Mononuclear cell (primary cell): ENCODE data around the gene NRL. TPM values are rescaled to one million over a fixed set of nuclear protein-coding genes. Genes with fewer than 3 reads are reported as not detected.

Source experiments
- H3K27me3 ChIP-seq: 2 replicates; pipeline ENCODE4 v1.6.0; 2011; ENCODE audit warnings: low read length, control low read depth; ENCODE audit not compliant: insufficient read depth
- H3K4me1 ChIP-seq: 2 replicates; pipeline ENCODE4 v1.5.1; 2011; ENCODE audit warnings: mild to moderate bottlenecking, low read length, control low read depth; ENCODE audit not compliant: insufficient read depth
- H3K4me3 ChIP-seq: 2 replicates; pipeline ENCODE4 v1.5.1; 2011; ENCODE audit warnings: mild to moderate bottlenecking, low read length, moderate library complexity
- H3K9me3 ChIP-seq: 2 replicates; pipeline ENCODE4 v1.5.1; 2011; ENCODE audit warnings: low read depth, mild to moderate bottlenecking, control low read depth, low read length
- total RNA-seq: library from RNA; depleted of rRNA; stranded (reverse); fragments of >200 nt; gene quantifications from one replicate; pipeline ENCODE4 v1.2.3, GENCODE V29; 2012

Gene NRL
- total RNA-seq, 1 donor = 1.2 TPM

GRCh38 chr14:24136684-24137528, 22.2 kb upstream of the NRL start:
- H3K9me3 ChIP-seq = no peaks in the 10 kb centered on the region
- H3K4me3 ChIP-seq = peak overlapping the region; percentile 93
- H3K27me3 ChIP-seq = no peaks in the 10 kb centered on the region
- peaks cover 59% of the 10 kb centered on the region for H3K4me1 ChIP-seq

- Histone ChIP-seq H3K4me1 (peaks cover 61% of the 10 kb centered on the region), H3K9me3 (no peaks in the 10 kb centered on the region), H3K27me3 (no peaks in the 10 kb centered on the region), H3K4me3 (peak within 1 kb of the TSS; percentile 93)
Measured at GRCh38 chr14:24135834-24136683, 21.3 kb upstream of the NRL start, which contains the start of gene PSME1. Gene PSME1, plus strand, starts transcription at chr14:24136194. Its CDS starts 69 bp downstream, at chr14:24136263.

GRCh38 chr14:24135584-24135833, 20.8 kb upstream of the NRL start:
- Histone ChIP-seq H3K9me3 (no peaks in the 10 kb centered on the region), H3K27me3 (no peaks in the 10 kb centered on the region), H3K4me3 (peak overlapping the region; percentile 93), H3K4me1 (peaks cover 56% of the 10 kb centered on the region)

- no peaks in the 10 kb centered on the region for H3K27me3 ChIP-seq
- no peak overlapping the region for H3K4me3 ChIP-seq
- peaks cover 40% of the 10 kb centered on the region for H3K4me1 ChIP-seq
- no peaks in the 10 kb centered on the region for H3K9me3 ChIP-seq
Measured at GRCh38 chr14:24133735-24134134, 19.0 kb upstream of the NRL start.

GRCh38 chr14:24132976-24133375, 18.2 kb upstream of the NRL start:
- Histone ChIP-seq H3K4me3 (no peak overlapping the region), H3K4me1 (peaks cover 37% of the 10 kb centered on the region), H3K9me3 (no peaks in the 10 kb centered on the region), H3K27me3 (no peaks in the 10 kb centered on the region)

GRCh38 chr14:24132061-24132685, 17.4 kb upstream of the NRL start:
- Histone ChIP-seq H3K4me3 (no peak overlapping the region), H3K4me1 (peaks cover 29% of the 10 kb centered on the region), H3K9me3 (no peaks in the 10 kb centered on the region), H3K27me3 (no peaks in the 10 kb centered on the region)

GRCh38 chr14:24131549-24131966, 16.8 kb upstream of the NRL start:
- no peaks in the 10 kb centered on the region for H3K9me3 ChIP-seq

GRCh38 chr14:24130717-24131548, 16.2 kb upstream of the NRL start:
- H3K27me3 ChIP-seq = no peaks in the 10 kb centered on the region
- no peak overlapping the region for H3K4me3 ChIP-seq

More at GRCh38 chr14:24131549-24131966, 16.8 kb upstream of the NRL start:
- H3K27me3 ChIP-seq = no peaks in the 10 kb centered on the region
- H3K4me3 ChIP-seq = no peak overlapping the region
- H3K4me1 ChIP-seq = peaks cover 23% of the 10 kb centered on the region

GRCh38 chr14:24130380-24130716, 15.6 kb upstream of the NRL start, which contains the start of gene FITM1:
Gene FITM1, plus strand, starts transcription at chr14:24130659. Its CDS starts 905 bp downstream, at chr14:24131564.
- Histone ChIP-seq H3K4me3 (no peak within 1 kb of the TSS), H3K9me3 (no peaks in the 10 kb centered on the region), H3K27me3 (no peaks in the 10 kb centered on the region), H3K4me1 (peaks cover 18% of the 10 kb centered on the region)

More at GRCh38 chr14:24130717-24131548, 16.2 kb upstream of the NRL start:
- Histone ChIP-seq H3K9me3 (no peaks in the 10 kb centered on the region), H3K4me1 (peaks cover 21% of the 10 kb centered on the region)

- Histone ChIP-seq H3K27me3 (no peaks in the 10 kb centered on the region), H3K4me3 (no peak overlapping the region), H3K9me3 (no peaks in the 10 kb centered on the region), H3K4me1 (peaks cover 16% of the 10 kb centered on the region)
Measured at GRCh38 chr14:24129410-24129998, 14.8 kb upstream of the NRL start.

- Histone ChIP-seq H3K27me3 (no peaks in the 10 kb centered on the region), H3K4me1 (peaks cover 12% of the 10 kb centered on the region), H3K9me3 (no peaks in the 10 kb centered on the region), H3K4me3 (no peak overlapping the region)
Measured at GRCh38 chr14:24127673-24128072, 12.9 kb upstream of the NRL start.

GRCh38 chr14:24126939-24127338, 12.2 kb upstream of the NRL start:
- Histone ChIP-seq H3K9me3 (no peaks in the 10 kb centered on the region), H3K27me3 (no peaks in the 10 kb centered on the region), H3K4me1 (peaks cover 4% of the 10 kb centered on the region), H3K4me3 (no peak overlapping the region)

GRCh38 chr14:24123424-24124417, 9.0 kb upstream of the NRL start:
- no peaks in the 10 kb centered on the region for H3K27me3 ChIP-seq
- H3K4me3 ChIP-seq = no peak overlapping the region
- no peaks in the 10 kb centered on the region for H3K9me3 ChIP-seq
- H3K4me1 ChIP-seq = no peaks in the 10 kb centered on the region
